CD1c-positive myeloid dendritic cell (primary cell): Measurements from ENCODE around the gene OSBPL8.

Experiments
- DNase-seq: peaks from one replicate; pipeline ENCODE4 v3.0.0-alpha.2; 2016; ENCODE audit errors: extremely low spot score

The OSBPL8 gene

GRCh38 chr12:76470028-76470939, 89.3 kb downstream of the OSBPL8 start:
- DNase-seq = peak; percentile 38

- no peak for DNase-seq
Measured at GRCh38 chr12:76464631-76465166, 94.9 kb downstream of the OSBPL8 start.

GRCh38 chr12:76462668-76463224, 96.8 kb downstream of the OSBPL8 start:
- no peak for DNase-seq

GRCh38 chr12:76460807-76461206, 98.8 kb downstream of the OSBPL8 start:
- no peak for DNase-seq

GRCh38 chr12:76457818-76458217, 101.8 kb downstream of the OSBPL8 start:
- DNase-seq = no peak

- DNase-seq = no peak
Measured at GRCh38 chr12:76457010-76457409, 102.6 kb downstream of the OSBPL8 start.

- peak; percentile 46 for DNase-seq
Measured at GRCh38 chr12:76455582-76456345, 103.8 kb downstream of the OSBPL8 start.

- no peak for DNase-seq
Measured at GRCh38 chr12:76451528-76451927, 108.0 kb downstream of the OSBPL8 start.

GRCh38 chr12:76450690-76451089, 108.9 kb downstream of the OSBPL8 start:
- peak; percentile 50 for DNase-seq

GRCh38 chr12:76449993-76450392, 109.6 kb downstream of the OSBPL8 start:
- DNase-seq = no peak

GRCh38 chr12:76449583-76449982, 110.0 kb downstream of the OSBPL8 start:
- DNase-seq = peak; percentile 37

- DNase-seq = peak; percentile 55
Measured at GRCh38 chr12:76449016-76449415, 110.6 kb downstream of the OSBPL8 start.

- DNase-seq = no peak
Measured at GRCh38 chr12:76446090-76446489, 113.5 kb downstream of the OSBPL8 start.

- DNase-seq = no peak
Measured at GRCh38 chr12:76445462-76445861, 114.1 kb downstream of the OSBPL8 start.

GRCh38 chr12:76444408-76444984, 115.1 kb downstream of the OSBPL8 start:
- DNase-seq = no peak

- DNase-seq = no peak
Measured at GRCh38 chr12:76441016-76441415, 118.6 kb downstream of the OSBPL8 start.

GRCh38 chr12:76432733-76433132, 126.8 kb downstream of the OSBPL8 start:
- no peak for DNase-seq

- DNase-seq = no peak
Measured at GRCh38 chr12:76428117-76428516, 131.5 kb downstream of the OSBPL8 start.

GRCh38 chr12:76426160-76426559, 133.4 kb downstream of the OSBPL8 start:
- no peak for DNase-seq

- DNase-seq = no peak
Measured at GRCh38 chr12:76424941-76425340, 134.6 kb downstream of the OSBPL8 start.

GRCh38 chr12:76422543-76423438, 136.8 kb downstream of the OSBPL8 start:
- no peak for DNase-seq
